ENCODE results near the gene KIRREL3. TPM values are rescaled to one million over a fixed set of nuclear protein-coding genes. Genes with fewer than 3 reads are reported as not detected.
A peak's percentile ranks its signal among the peaks of the same experiment; 100 is the strongest.

Gene KIRREL3
- total RNA-seq, 3 donors from 2014 or later: 0.32 to 0.33 TPM; not detected in 1

- no peak for DNase-seq (ENCODE audit: low spot score in 2 of 2)
- Histone ChIP-seq H3K27ac (no peak overlapping the region), H3K9me3 (no peaks in the 10 kb centered on the region), H3K36me3 (no peaks in the 10 kb centered on the region), H3K27me3 (peaks cover 0 to 13% of the 10 kb centered on the region in 2 donors), H3K4me1 (no peaks in the 10 kb centered on the region), H3K4me3 (no peak overlapping the region)
- intact Hi-C loops (cut with DNase I; ENCODE audit: low total_unique reads): no loop called here
- TF ChIP-seq POLR2A (IDR thresholded peaks at IDR 0.05) (no peak), POLR2AphosphoS5 (IDR thresholded peaks at IDR 0.05) (no peak)
- TF ChIP-seq, protein P1, sequence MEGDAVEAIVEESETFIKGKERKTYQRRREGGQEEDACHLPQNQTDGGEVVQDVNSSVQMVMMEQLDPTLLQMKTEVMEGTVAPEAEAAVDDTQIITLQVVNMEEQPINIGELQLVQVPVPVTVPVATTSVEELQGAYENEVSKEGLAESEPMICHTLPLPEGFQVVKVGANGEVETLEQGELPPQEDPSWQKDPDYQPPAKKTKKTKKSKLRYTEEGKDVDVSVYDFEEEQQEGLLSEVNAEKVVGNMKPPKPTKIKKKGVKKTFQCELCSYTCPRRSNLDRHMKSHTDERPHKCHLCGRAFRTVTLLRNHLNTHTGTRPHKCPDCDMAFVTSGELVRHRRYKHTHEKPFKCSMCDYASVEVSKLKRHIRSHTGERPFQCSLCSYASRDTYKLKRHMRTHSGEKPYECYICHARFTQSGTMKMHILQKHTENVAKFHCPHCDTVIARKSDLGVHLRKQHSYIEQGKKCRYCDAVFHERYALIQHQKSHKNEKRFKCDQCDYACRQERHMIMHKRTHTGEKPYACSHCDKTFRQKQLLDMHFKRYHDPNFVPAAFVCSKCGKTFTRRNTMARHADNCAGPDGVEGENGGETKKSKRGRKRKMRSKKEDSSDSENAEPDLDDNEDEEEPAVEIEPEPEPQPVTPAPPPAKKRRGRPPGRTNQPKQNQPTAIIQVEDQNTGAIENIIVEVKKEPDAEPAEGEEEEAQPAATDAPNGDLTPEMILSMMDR (IDR thresholded peaks at IDR 0.05): no peak
Observed at GRCh38 chr11:126993599-126993998, 7.0 kb downstream of the KIRREL3 start.

DNA sequence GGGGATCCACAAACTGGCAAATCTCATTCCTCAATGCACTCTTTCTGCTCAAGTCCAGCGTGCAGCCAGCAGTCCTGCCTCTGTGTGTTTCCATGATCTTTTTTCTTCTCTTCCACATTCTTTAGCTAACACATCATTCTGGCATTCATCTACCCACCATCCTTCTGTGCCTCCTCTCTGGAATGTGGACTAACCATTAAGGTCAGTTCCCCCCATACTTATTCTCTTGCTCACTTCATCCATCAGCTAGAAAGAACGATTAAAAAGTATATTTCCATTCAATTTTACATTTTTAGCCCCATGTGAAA is 7.8 kb downstream of the KIRREL3 start:
- TF ChIP-seq POLR2A (IDR thresholded peaks at IDR 0.05) (no peak), POLR2AphosphoS5 (IDR thresholded peaks at IDR 0.05) (no peak)
- TF ChIP-seq, protein P1 (IDR thresholded peaks at IDR 0.05): no peak
- Histone ChIP-seq H3K27ac (no peak overlapping the region), H3K4me1 (no peaks in the 10 kb centered on the region), H3K4me3 (no peak overlapping the region), H3K36me3 (no peaks in the 10 kb centered on the region), H3K9me3 (no peaks in the 10 kb centered on the region), H3K27me3 (peaks cover 0 to 5% of the 10 kb centered on the region in 2 donors)
- intact Hi-C loops (cut with DNase I; ENCODE audit: low total_unique reads): no loop called here
- DNase-seq (ENCODE audit: low spot score in 2 of 2): no peak

DNA sequence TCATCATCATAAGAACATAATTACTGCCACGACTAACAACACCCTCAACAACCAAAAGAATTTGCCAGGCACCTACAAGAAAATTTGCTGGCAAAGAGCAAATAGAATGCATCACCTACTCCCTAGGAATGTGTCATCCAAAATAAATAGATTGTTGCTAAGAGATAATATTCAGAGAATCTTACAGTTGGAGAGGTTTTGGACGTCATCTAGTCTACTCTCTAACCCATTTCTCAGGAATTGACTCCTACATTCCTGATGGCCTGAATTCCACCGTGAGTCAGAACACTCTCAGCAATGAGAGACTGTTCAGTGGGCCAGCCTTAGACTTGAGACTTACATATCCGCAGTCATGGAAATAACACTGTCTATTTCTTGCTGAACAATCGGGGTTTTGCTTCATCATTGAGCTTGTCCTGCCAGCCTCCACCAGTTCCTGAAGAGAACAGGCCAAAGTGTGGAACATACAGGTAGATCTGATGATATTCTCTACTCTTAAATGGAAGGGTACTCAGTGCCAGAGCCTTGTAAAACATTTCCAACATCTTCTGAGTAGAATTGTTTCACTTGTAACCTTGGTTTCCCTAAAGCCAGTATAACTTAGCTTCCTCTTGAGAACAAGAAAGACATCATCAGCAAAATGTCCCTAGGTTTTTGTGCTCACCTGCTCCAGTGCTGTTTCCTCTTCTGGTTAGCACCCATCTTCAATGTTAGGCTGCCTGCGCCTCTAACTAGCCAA is 8.3 kb downstream of the KIRREL3 start:
- Histone ChIP-seq H3K36me3 (no peaks in the 10 kb centered on the region), H3K4me1 (no peaks in the 10 kb centered on the region), H3K27ac (no peak overlapping the region), H3K9me3 (no peaks in the 10 kb centered on the region), H3K4me3 (no peak overlapping the region), H3K27me3 (peaks cover 0 to under 1% of the 10 kb centered on the region in 2 donors)
- intact Hi-C loops (cut with DNase I; ENCODE audit: low total_unique reads): no loop called here
- TF ChIP-seq POLR2A (IDR thresholded peaks at IDR 0.05): no peak
- TF ChIP-seq, protein P1 (IDR thresholded peaks at IDR 0.05): no peak
- no peak for TF ChIP-seq POLR2AphosphoS5 (IDR thresholded peaks at IDR 0.05)
- no peak for DNase-seq (ENCODE audit: low spot score in 2 of 2)

- Histone ChIP-seq H3K27me3 (no peaks in the 10 kb centered on the region), H3K9me3 (no peaks in the 10 kb centered on the region), H3K4me3 (no peak overlapping the region), H3K36me3 (no peaks in the 10 kb centered on the region), H3K27ac (no peak overlapping the region), H3K4me1 (no peaks in the 10 kb centered on the region)
- TF ChIP-seq, protein P1 (IDR thresholded peaks at IDR 0.05): no peak
- TF ChIP-seq POLR2AphosphoS5 (IDR thresholded peaks at IDR 0.05) (no peak), POLR2A (IDR thresholded peaks at IDR 0.05) (no peak)
- intact Hi-C loops (cut with DNase I; ENCODE audit: low total_unique reads): no loop called here
- DNase-seq (ENCODE audit: low spot score in 2 of 2): no peak
Observed at GRCh38 chr11:126991596-126991995, 9.0 kb downstream of the KIRREL3 start.

- H3K4me1 ChIP-seq: no peaks in the 10 kb centered on the region
- DNase-seq (ENCODE audit: low spot score in 2 of 2): no peak
- H3K9me3 ChIP-seq: no peaks in the 10 kb centered on the region
- intact Hi-C loops (cut with DNase I; ENCODE audit: low total_unique reads): no loop called here
- H3K27me3 ChIP-seq: no peaks in the 10 kb centered on the region
- H3K36me3 ChIP-seq: no peaks in the 10 kb centered on the region
- H3K27ac ChIP-seq: no peak overlapping the region
- TF ChIP-seq POLR2AphosphoS5 (IDR thresholded peaks at IDR 0.05): no peak
- TF ChIP-seq, protein P1 (IDR thresholded peaks at IDR 0.05): peak in 1 of 3 donors; percentile 3
- no peak for TF ChIP-seq POLR2A (IDR thresholded peaks at IDR 0.05)
- no peak overlapping the region for H3K4me3 ChIP-seq
Observed at GRCh38 chr11:126990716-126991480, 9.7 kb downstream of the KIRREL3 start.
